ENCODE measurements around the gene XXYLT1.

GRCh38 chr3:195034541-195034940 is 236.4 kb downstream of the XXYLT1 start:
- no peak for TF ChIP-seq CTCF (IDR thresholded peaks at IDR 0.05)
- no peak for TF ChIP-seq POLR2A (IDR thresholded peaks at IDR 0.05)
